GM23248 (cell line): ENCODE measurements around the gene CDS2.

Source experiments
- EZH2 ChIP-seq: fragments of 200-600 bp; sonication (generic); IDR thresholded peaks from 2 replicates; pipeline ENCODE4 v1.6.1; 2018; ENCODE audit warnings: antibody characterized with exemption, mild to moderate bottlenecking; ENCODE audit not compliant: insufficient read depth, poor library complexity, severe bottlenecking
- EZH2phosphoT487 ChIP-seq: fragments of 200-600 bp; sonication (generic); IDR thresholded peaks from 2 replicates; pipeline ENCODE4 v1.6.1; 2018; ENCODE audit warnings: antibody characterized with exemption, moderate library complexity, mild to moderate bottlenecking, low read depth; ENCODE audit not compliant: insufficient read depth

- TF ChIP-seq EZH2 (no peak), EZH2phosphoT487 (no peak)
Measured at GRCh38 chr20:5145365-5146098, 18.7 kb downstream of the CDS2 start.
